Skeletal muscle tissue (tissue), 4 donors: ENCODE results near the gene SNAPC4. TPM values are rescaled to one million over a fixed set of nuclear protein-coding genes. Genes with fewer than 3 reads are reported as not detected.

Source experiments
- H3K27ac ChIP-seq: one replicate; pipeline ENCODE4 v1.7.0; 2013; ENCODE audit warnings: mild to moderate bottlenecking, low read depth, low read length, inconsistent platforms
- H3K27me3 ChIP-seq, 3 donors: one replicate each; pipeline ENCODE4 v1.7.0; 2013; ENCODE audit warnings: low read length in 3 of 3; ENCODE audit not compliant: control insufficient read depth in 3 of 3, insufficient read depth in 3 of 3
- H3K36me3 ChIP-seq, 3 donors: one replicate each; pipeline ENCODE4 v1.7.0; 2013; ENCODE audit warnings: low read length in 3 of 3; ENCODE audit not compliant: control insufficient read depth in 3 of 3, insufficient read depth in 3 of 3
- H3K4me1 ChIP-seq, 3 donors: one replicate each; pipeline ENCODE4 v1.7.0; 2013; ENCODE audit warnings: low read length in 3 of 3, mild to moderate bottlenecking in 3 of 3; ENCODE audit not compliant: control insufficient read depth in 3 of 3, insufficient read depth in 3 of 3
- H3K4me3 ChIP-seq, 3 donors: one replicate each; pipeline ENCODE4 v1.7.0; 2013; ENCODE audit warnings: low read length in 3 of 3
- H3K9ac ChIP-seq, 3 donors: one replicate each; pipeline ENCODE4 v1.7.0; 2013; ENCODE audit warnings: low read length in 3 of 3, mild to moderate bottlenecking in 3 of 3, moderate library complexity in 2 of 3, low read depth in 1 of 3
- H3K9me3 ChIP-seq, 3 donors: one replicate each; pipeline ENCODE4 v1.7.0; 2013; ENCODE audit warnings: low read length in 3 of 3; ENCODE audit not compliant: control insufficient read depth in 3 of 3
- total RNA-seq: library from RNA; depleted of rRNA; stranded (reverse); fragments of >200 nt; gene quantifications from one replicate; pipeline ENCODE4 v1.2.3, GENCODE V29; 2014
- donor health status: Osteomylitis.

The SNAPC4 gene
- total RNA-seq, 1 donor from 2014 or later: 4.7 TPM

- Histone ChIP-seq H3K36me3 (no peaks in the 10 kb centered on the region), H3K9me3 (no peaks in the 10 kb centered on the region), H3K4me1 (peaks cover 5 to 23% (median 12%) of the 10 kb centered on the region in 3 donors), H3K27me3 (peaks cover 0 to 17% (median 6%) of the 10 kb centered on the region in 3 donors), H3K9ac (no peak overlapping the region), H3K4me3 (no peak overlapping the region), H3K27ac (no peak overlapping the region)
Measured at GRCh38 chr9:136367296-136368145, 32.4 kb downstream of the SNAPC4 start.

GRCh38 chr9:136366826-136367225 lies 33.1 kb downstream of the SNAPC4 start:
- Histone ChIP-seq H3K27me3 (peaks cover 0 to 17% (median 6%) of the 10 kb centered on the region in 3 donors), H3K4me3 (no peak overlapping the region), H3K36me3 (no peaks in the 10 kb centered on the region), H3K9me3 (no peaks in the 10 kb centered on the region), H3K9ac (no peak overlapping the region), H3K4me1 (peaks cover 5 to 20% (median 8%) of the 10 kb centered on the region in 3 donors), H3K27ac (no peak overlapping the region)

GRCh38 chr9:136365775-136366222 lies 34.2 kb downstream of the SNAPC4 start:
- H3K36me3 ChIP-seq: no peaks in the 10 kb centered on the region
- no peaks in the 10 kb centered on the region for H3K9me3 ChIP-seq
- no peak overlapping the region for H3K27ac ChIP-seq
- H3K27me3 ChIP-seq: peaks cover 0 to 17% (median 6%) of the 10 kb centered on the region in 3 donors
- peaks cover 5 to 20% (median 8%) of the 10 kb centered on the region in 3 donors for H3K4me1 ChIP-seq
- H3K4me3 ChIP-seq: no peak overlapping the region
- no peak overlapping the region for H3K9ac ChIP-seq

- no peak overlapping the region for H3K9ac ChIP-seq
- H3K9me3 ChIP-seq: no peaks in the 10 kb centered on the region
- no peak overlapping the region for H3K4me3 ChIP-seq
- peaks cover 5 to 20% (median 8%) of the 10 kb centered on the region in 3 donors for H3K4me1 ChIP-seq
- no peak overlapping the region for H3K27ac ChIP-seq
- H3K27me3 ChIP-seq: peaks cover 0 to 15% (median 6%) of the 10 kb centered on the region in 3 donors
- H3K36me3 ChIP-seq: no peaks in the 10 kb centered on the region
Measured at GRCh38 chr9:136364942-136365774, 34.8 kb downstream of the SNAPC4 start.

GRCh38 chr9:136363949-136364748 lies 35.8 kb downstream of the SNAPC4 start:
- peaks cover 0 to 14% (median 6%) of the 10 kb centered on the region in 3 donors for H3K27me3 ChIP-seq
- peaks cover 5 to 20% (median 8%) of the 10 kb centered on the region in 3 donors for H3K4me1 ChIP-seq
- H3K36me3 ChIP-seq: no peaks in the 10 kb centered on the region
- peak overlapping the region in 2 of 3 donors; percentile 48 to 86 for H3K4me3 ChIP-seq
- no peaks in the 10 kb centered on the region for H3K9me3 ChIP-seq
- no peak overlapping the region for H3K9ac ChIP-seq
- no peak overlapping the region for H3K27ac ChIP-seq

- Histone ChIP-seq H3K27ac (peak within 1 kb of the TSS; percentile 40), H3K36me3 (peaks cover 0 to 2% (median 2%) of the 10 kb centered on the region in 3 donors), H3K9ac (peak within 1 kb of the TSS; percentile 57 to 87 (median 64)), H3K27me3 (peaks cover 0 to 11% (median 4%) of the 10 kb centered on the region in 3 donors), H3K4me1 (peaks cover 5 to 20% (median 8%) of the 10 kb centered on the region in 3 donors), H3K4me3 (peak within 1 kb of the TSS; percentile 56 to 86 (median 74)), H3K9me3 (no peaks in the 10 kb centered on the region)
Measured at GRCh38 chr9:136363106-136363948, 36.6 kb downstream of the SNAPC4 start, which contains the start of gene DNLZ. Gene DNLZ, minus strand, starts transcription at chr9:136363744. Its CDS starts 30 bp downstream, at chr9:136363714.

- Histone ChIP-seq H3K4me1 (peaks cover 5 to 20% (median 8%) of the 10 kb centered on the region in 3 donors), H3K4me3 (no peak overlapping the region), H3K27me3 (peaks cover 0 to 3% (median 1%) of the 10 kb centered on the region in 3 donors), H3K9me3 (no peaks in the 10 kb centered on the region), H3K9ac (peak overlapping the region in 1 of 3 donors; percentile 40), H3K27ac (peak overlapping the region; percentile 23), H3K36me3 (peaks cover 0 to 2% (median 2%) of the 10 kb centered on the region in 3 donors)
Measured at GRCh38 chr9:136362450-136362784, 37.6 kb downstream of the SNAPC4 start.

- Histone ChIP-seq H3K4me1 (peaks cover 5 to 20% (median 8%) of the 10 kb centered on the region in 3 donors), H3K27ac (no peak overlapping the region), H3K4me3 (no peak overlapping the region), H3K36me3 (peaks cover 0 to 2% (median 2%) of the 10 kb centered on the region in 3 donors), H3K27me3 (no peaks in the 10 kb centered on the region), H3K9ac (no peak overlapping the region), H3K9me3 (no peaks in the 10 kb centered on the region)
Measured at GRCh38 chr9:136361754-136362449, 38.1 kb downstream of the SNAPC4 start.
